Fibroblast of lung (primary cell): Measurements from ENCODE around the gene FHOD3.

Experiments
- EZH2 ChIP-seq: IDR thresholded peaks from 2 replicates; pipeline ENCODE4 v1.5.1; 2012; ENCODE audit warnings: low read length, control low read depth, mild to moderate bottlenecking; ENCODE audit errors: missing control alignments
- TF ChIP-seq, protein P1 (sequence below), 2 donors: IDR thresholded peaks in 1 of 2; conservative IDR thresholded peaks in 1 of 2; 1 replicate in 1 of 2; 2 replicates in 1 of 2; pipeline ENCODE4 v1.5.1; 2011 to 2012; ENCODE audit warnings: low read length in 2 of 2, control low read depth in 1 of 2, inconsistent platforms in 1 of 2, low read depth in 1 of 2, mild to moderate bottlenecking in 1 of 2

DNA sequence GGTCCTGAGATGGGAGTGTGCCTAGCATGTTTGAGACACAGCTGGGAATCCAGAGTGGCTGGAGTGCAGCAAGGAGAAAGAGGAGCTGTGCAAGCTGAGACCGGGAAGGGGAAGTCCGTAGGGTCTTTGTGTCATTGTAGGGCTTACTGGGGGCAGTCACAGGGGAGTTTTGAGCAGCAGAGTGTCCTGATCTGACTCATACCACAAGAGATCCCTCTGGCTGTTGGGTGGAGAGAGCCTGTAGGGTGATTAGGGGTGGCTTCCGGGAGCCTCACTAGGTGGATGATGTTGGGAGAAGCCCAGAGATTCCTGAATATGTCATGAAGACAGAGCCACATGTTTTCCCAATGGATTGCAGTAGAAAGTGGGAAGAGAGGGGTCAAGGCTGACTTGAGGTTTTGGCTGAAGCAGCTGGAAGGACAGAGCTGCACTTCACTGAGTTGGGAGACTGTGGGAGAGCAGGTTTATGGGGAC lies 30.9 kb downstream of the FHOD3 start:
- TF ChIP-seq, protein P1, sequence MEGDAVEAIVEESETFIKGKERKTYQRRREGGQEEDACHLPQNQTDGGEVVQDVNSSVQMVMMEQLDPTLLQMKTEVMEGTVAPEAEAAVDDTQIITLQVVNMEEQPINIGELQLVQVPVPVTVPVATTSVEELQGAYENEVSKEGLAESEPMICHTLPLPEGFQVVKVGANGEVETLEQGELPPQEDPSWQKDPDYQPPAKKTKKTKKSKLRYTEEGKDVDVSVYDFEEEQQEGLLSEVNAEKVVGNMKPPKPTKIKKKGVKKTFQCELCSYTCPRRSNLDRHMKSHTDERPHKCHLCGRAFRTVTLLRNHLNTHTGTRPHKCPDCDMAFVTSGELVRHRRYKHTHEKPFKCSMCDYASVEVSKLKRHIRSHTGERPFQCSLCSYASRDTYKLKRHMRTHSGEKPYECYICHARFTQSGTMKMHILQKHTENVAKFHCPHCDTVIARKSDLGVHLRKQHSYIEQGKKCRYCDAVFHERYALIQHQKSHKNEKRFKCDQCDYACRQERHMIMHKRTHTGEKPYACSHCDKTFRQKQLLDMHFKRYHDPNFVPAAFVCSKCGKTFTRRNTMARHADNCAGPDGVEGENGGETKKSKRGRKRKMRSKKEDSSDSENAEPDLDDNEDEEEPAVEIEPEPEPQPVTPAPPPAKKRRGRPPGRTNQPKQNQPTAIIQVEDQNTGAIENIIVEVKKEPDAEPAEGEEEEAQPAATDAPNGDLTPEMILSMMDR (conservative IDR thresholded peaks at IDR 0.05 in 1 of 2, IDR thresholded peaks at IDR 0.05 in 1 of 2; ENCODE audit: low read depth in 1 of 2, low read length in 2 of 2) = no peak
- TF ChIP-seq EZH2 = no peak
